HCT116 (cell line): Measurements from ENCODE around the gene FARP1. TPM values are rescaled to one million over a fixed set of nuclear protein-coding genes. Genes with fewer than 3 reads are reported as not detected.

ENCODE experiments used
- ATAC-seq: fragments of 200-7000 bp; cut with Tn5 transposase; 2 replicates; pipeline ENCODE4 v1.9.1; 2020; ENCODE audit warnings: mild to moderate bottlenecking, moderate library complexity
- BruUV-seq: library from RNA; stranded (reverse); fragments of 400-500 nt; replicated peaks from 2 replicates; lab custom pipeline; 2021; lab: Mats Ljungman, UMichigan
- CTCF ChIA-PET: fragments of 300-600 bp; sonication (Branson Sonifier 250); formaldehyde crosslinking; loops from one replicate; lab custom pipeline; 2021; ENCODE audit warnings: antibody characterized with exemption; lab: Charles Lee
- POLR2A ChIA-PET: fragments of 300-600, 350-600 bp; sonication (Branson Sonifier 250); formaldehyde crosslinking; loops from one replicate; lab custom pipeline; 2021; ENCODE audit warnings: antibody characterized with exemption; lab: Charles Lee
- RAD21 ChIA-PET, 2 experiments: fragments of 300-600 bp; sonication (Branson Sonifier 250); formaldehyde crosslinking; loops; one replicate each; lab custom pipeline; 2023; ENCODE audit warnings: low total read pairs in 2 of 2; ENCODE audit not compliant: uncharacterized antibody in 2 of 2, unreplicated experiment in 2 of 2, low non-redundant PET in 1 of 2; lab: Charles Lee
- DNase-seq: peaks from one replicate; pipeline ENCODE4 v3.0.0-alpha.2; 2010; ENCODE audit warnings: low read depth, low spot score
- H2AFZ ChIP-seq: fragments of 200-600 bp; shearing (Covaris generic), sonication (generic); 2 replicates; pipeline ENCODE4 v1.6.1; 2017; ENCODE audit warnings: low read depth, mixed run types, mixed read lengths, antibody characterized with exemption, low read length; ENCODE audit not compliant: poor library complexity, severe bottlenecking
- H3K27ac ChIP-seq: 2 replicates; pipeline ENCODE4 v1.5.1; 2012; ENCODE audit warnings: low read depth, low read length
- H3K27me3 ChIP-seq: fragments of 200-600 bp; sonication (generic); 2 replicates; pipeline ENCODE4 v1.6.1; 2016; ENCODE audit warnings: mixed run types, low read length, mixed read lengths; ENCODE audit not compliant: insufficient read depth
- H3K36me3 ChIP-seq, 2 experiments: fragments of 200-500 bp in 1 of 2; fragments of 200-600 bp in 1 of 2; sonication (Bioruptor generic) in 1 of 2; sonication (generic) in 1 of 2; 2 replicates each; pipeline versions ENCODE4 v1.5.1 to v1.6.1; 2014 to 2016; ENCODE audit warnings: low read length in 2 of 2, inconsistent platforms in 1 of 2, mixed read lengths in 1 of 2, mixed run types in 1 of 2; ENCODE audit not compliant: insufficient read depth in 2 of 2, control insufficient read depth in 1 of 2
- H3K4me1 ChIP-seq, 2 experiments: fragments of 200-600 bp in 1 of 2; sonication (generic) in 1 of 2; 2 replicates each; pipeline versions ENCODE4 v1.5.1 to v1.6.1; 2012 to 2017; ENCODE audit warnings: low read length in 2 of 2, inconsistent platforms in 1 of 2, mild to moderate bottlenecking in 1 of 2, mixed read lengths in 1 of 2, mixed run types in 1 of 2, moderate library complexity in 1 of 2; ENCODE audit not compliant: insufficient read depth in 2 of 2, control insufficient read depth in 1 of 2
- H3K4me2 ChIP-seq: fragments of 200-600 bp; sonication (generic); 2 replicates; pipeline ENCODE4 v1.6.1; 2017; ENCODE audit warnings: mixed run types, low read length, mixed read lengths
- H3K4me3 ChIP-seq, 2 experiments: fragments of 200-600 bp in 1 of 2; sonication (generic) in 1 of 2; replicated peaks in 1 of 2; 2 replicates each; pipeline ENCODE4 v1.5.1; 2011 to 2016; ENCODE audit warnings: low read length in 2 of 2, control low read depth in 1 of 2, low read depth in 1 of 2, mild to moderate bottlenecking in 1 of 2, mixed read lengths in 1 of 2, mixed run types in 1 of 2
- H3K79me2 ChIP-seq: fragments of 200-600 bp; sonication (generic); 2 replicates; pipeline ENCODE4 v1.6.1; 2017; ENCODE audit warnings: mild to moderate bottlenecking, mixed run types, low read length, moderate library complexity, mixed read lengths; ENCODE audit not compliant: insufficient read depth
- H3K9ac ChIP-seq: fragments of 200-600 bp; sonication (generic); 2 replicates; pipeline ENCODE4 v1.6.1; 2016; ENCODE audit warnings: low read length, mixed read lengths
- H3K9me2 ChIP-seq: fragments of 200-600 bp; sonication (generic), shearing (Covaris generic); 2 replicates; pipeline ENCODE4 v1.6.1; 2017; ENCODE audit warnings: mixed run types, mild to moderate bottlenecking, moderate library complexity; ENCODE audit not compliant: insufficient read depth
- H3K9me3 ChIP-seq, 2 experiments: fragments of 200-500 bp in 1 of 2; fragments of 200-600 bp in 1 of 2; sonication (Bioruptor generic) in 1 of 2; sonication (generic) in 1 of 2; 2 replicates each; pipeline ENCODE4 v1.6.1; 2014 to 2017; ENCODE audit warnings: low read length in 2 of 2, mixed read lengths in 2 of 2, inconsistent platforms in 1 of 2, low read depth in 1 of 2, mild to moderate bottlenecking in 1 of 2, mixed run types in 1 of 2, moderate library complexity in 1 of 2; ENCODE audit not compliant: control insufficient read depth in 1 of 2, insufficient read depth in 1 of 2
- H4K20me1 ChIP-seq: fragments of 200-600 bp; sonication (generic), shearing (Covaris generic); 2 replicates; pipeline ENCODE4 v1.6.1; 2017; ENCODE audit warnings: mixed run types, mild to moderate bottlenecking, moderate library complexity; ENCODE audit not compliant: insufficient read depth
- ATF3 ChIP-seq: IDR thresholded peaks from 2 replicates; pipeline ENCODE4 v1.6.1; 2012
- CBX3 ChIP-seq: IDR thresholded peaks from 2 replicates; pipeline ENCODE4 v1.6.1; 2012; ENCODE audit warnings: low read depth
- EGR1 ChIP-seq: IDR thresholded peaks from 2 replicates; pipeline ENCODE4 v1.6.1; 2012; ENCODE audit warnings: low read depth
- ELF1 ChIP-seq: IDR thresholded peaks from 2 replicates; pipeline ENCODE4 v1.6.1; 2012; ENCODE audit warnings: low read depth, borderline replicate concordance
- EZH2 ChIP-seq: fragments of 200-600 bp; sonication (generic); IDR thresholded peaks from 2 replicates; pipeline ENCODE4 v1.6.1; 2017; ENCODE audit warnings: antibody characterized with exemption, mixed run types
- EZH2phosphoT487 ChIP-seq: fragments of 200-600 bp; IDR thresholded peaks from 2 replicates; pipeline ENCODE4 v1.6.1; 2018; ENCODE audit warnings: antibody characterized with exemption, borderline replicate concordance
- FOSL1 ChIP-seq: IDR thresholded peaks from 2 replicates; pipeline ENCODE4 v1.6.1; 2012; ENCODE audit warnings: low read depth
- JUND ChIP-seq: IDR thresholded peaks from 2 replicates; pipeline ENCODE4 v1.6.1; 2012
- POLR2A ChIP-seq: IDR thresholded peaks from 2 replicates; pipeline ENCODE4 v1.7.0; 2011; ENCODE audit warnings: borderline replicate concordance; ENCODE audit not compliant: insufficient read depth, insufficient read length; ENCODE audit errors: extremely low read depth
- RAD21 ChIP-seq: IDR thresholded peaks from 2 replicates; pipeline ENCODE4 v1.6.1; 2012; ENCODE audit warnings: low read depth, mild to moderate bottlenecking
- SRF ChIP-seq: IDR thresholded peaks from 2 replicates; pipeline ENCODE4 v1.6.1; 2012; ENCODE audit warnings: low read depth
- TCF7L2 ChIP-seq: IDR thresholded peaks from 2 replicates; pipeline ENCODE4 v1.7.0; 2011; ENCODE audit warnings: borderline replicate concordance, inconsistent platforms; ENCODE audit not compliant: insufficient read depth, insufficient read length; ENCODE audit errors: extremely low read depth
- YY1 ChIP-seq: IDR thresholded peaks from 2 replicates; pipeline ENCODE4 v1.6.1; 2011; ENCODE audit warnings: low read length, low read depth, moderate library complexity, mild to moderate bottlenecking; ENCODE audit not compliant: insufficient replicate concordance; ENCODE audit errors: extremely low read depth
- ZFX ChIP-seq: fragments of 450-650 bp; IDR thresholded peaks from 2 replicates; pipeline ENCODE4 v1.6.1; 2017
- ZNF274 ChIP-seq: fragments of 200-500 bp; sonication (Bioruptor generic); IDR thresholded peaks from 2 replicates; pipeline ENCODE4 v1.6.1; 2014; ENCODE audit warnings: mild to moderate bottlenecking, low read depth, low read length, inconsistent platforms
- intact Hi-C: fragments of 100-400 bp; cut with micrococcal nuclease; formaldehyde crosslinking; loops from 2 replicates; pipeline ENCODE4 v1.10.0; 2022
- total RNA-seq: library from RNA; stranded (reverse); gene quantifications from one replicate; pipeline ENCODE4 v1.2.1, GENCODE V29; 2021; ENCODE audit not compliant: unreplicated experiment
- TF ChIP-seq, protein P1 (sequence below): IDR thresholded peaks from 2 replicates; pipeline ENCODE4 v1.6.1; 2012
- TF ChIP-seq, protein P2 (sequence below), 3 experiments: fragments of 200-600 bp in 1 of 3; sonication (generic) in 1 of 3; IDR thresholded peaks in 2 of 3; conservative IDR thresholded peaks in 1 of 3; 2 replicates each; pipeline ENCODE4 v1.5.1; 2012 to 2017; ENCODE audit warnings: low read depth in 2 of 3, low read length in 2 of 3, antibody characterized with exemption in 1 of 3, borderline replicate concordance in 1 of 3, control low read depth in 1 of 3, mild to moderate bottlenecking in 1 of 3, mixed read lengths in 1 of 3, mixed run types in 1 of 3, moderate library complexity in 1 of 3; ENCODE audit not compliant: insufficient read depth in 1 of 3
- TF ChIP-seq, protein P3 (sequence below): IDR thresholded peaks from 2 replicates; pipeline ENCODE4 v1.6.1; 2012; ENCODE audit warnings: low read depth
- TF ChIP-seq, protein P4 (sequence below): IDR thresholded peaks from 2 replicates; pipeline ENCODE4 v1.6.1; 2011; ENCODE audit warnings: mild to moderate bottlenecking, low read length, moderate library complexity; ENCODE audit not compliant: insufficient replicate concordance; ENCODE audit errors: extremely low read depth

FARP1 gene
- total RNA-seq, 1 experiment from 2014 or later: 30.5 TPM

- no peak for ATAC-seq
- CTCF ChIA-PET: no interaction called here
- no peaks in the 10 kb centered on the region for H3K27me3 ChIP-seq
- no peaks in the 10 kb centered on the region for H3K4me1 ChIP-seq
- RAD21 ChIA-PET: no interaction called here
- H3K4me3 ChIP-seq: no peak overlapping the region
- no peaks in the 10 kb centered on the region for H4K20me1 ChIP-seq
- no peak for DNase-seq
- no peak overlapping the region for H3K4me2 ChIP-seq
- H2AFZ ChIP-seq: no peak overlapping the region
- H3K9ac ChIP-seq: no peak overlapping the region
- BruUV-seq: no TSS peak
- H3K79me2 ChIP-seq: no peaks in the 10 kb centered on the region
- POLR2A ChIA-PET: no interaction called here
- no peak for TF ChIP-seq TCF7L2
- TF ChIP-seq SRF: no peak
- no peak for TF ChIP-seq ZFX
- TF ChIP-seq, protein P1, sequence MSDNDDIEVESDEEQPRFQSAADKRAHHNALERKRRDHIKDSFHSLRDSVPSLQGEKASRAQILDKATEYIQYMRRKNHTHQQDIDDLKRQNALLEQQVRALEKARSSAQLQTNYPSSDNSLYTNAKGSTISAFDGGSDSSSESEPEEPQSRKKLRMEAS: no peak
- no peak for TF ChIP-seq YY1
- TF ChIP-seq EGR1: no peak
- TF ChIP-seq ATF3: no peak
- no peak for TF ChIP-seq ELF1
- TF ChIP-seq, protein P2, sequence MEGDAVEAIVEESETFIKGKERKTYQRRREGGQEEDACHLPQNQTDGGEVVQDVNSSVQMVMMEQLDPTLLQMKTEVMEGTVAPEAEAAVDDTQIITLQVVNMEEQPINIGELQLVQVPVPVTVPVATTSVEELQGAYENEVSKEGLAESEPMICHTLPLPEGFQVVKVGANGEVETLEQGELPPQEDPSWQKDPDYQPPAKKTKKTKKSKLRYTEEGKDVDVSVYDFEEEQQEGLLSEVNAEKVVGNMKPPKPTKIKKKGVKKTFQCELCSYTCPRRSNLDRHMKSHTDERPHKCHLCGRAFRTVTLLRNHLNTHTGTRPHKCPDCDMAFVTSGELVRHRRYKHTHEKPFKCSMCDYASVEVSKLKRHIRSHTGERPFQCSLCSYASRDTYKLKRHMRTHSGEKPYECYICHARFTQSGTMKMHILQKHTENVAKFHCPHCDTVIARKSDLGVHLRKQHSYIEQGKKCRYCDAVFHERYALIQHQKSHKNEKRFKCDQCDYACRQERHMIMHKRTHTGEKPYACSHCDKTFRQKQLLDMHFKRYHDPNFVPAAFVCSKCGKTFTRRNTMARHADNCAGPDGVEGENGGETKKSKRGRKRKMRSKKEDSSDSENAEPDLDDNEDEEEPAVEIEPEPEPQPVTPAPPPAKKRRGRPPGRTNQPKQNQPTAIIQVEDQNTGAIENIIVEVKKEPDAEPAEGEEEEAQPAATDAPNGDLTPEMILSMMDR (IDR thresholded peaks at IDR 0.05 in 2 of 3, conservative IDR thresholded peaks at IDR 0.05 in 1 of 3; ENCODE audit: borderline replicate concordance in 1 of 3, insufficient read depth in 1 of 3, low read depth in 2 of 3, low read length in 2 of 3): no peak
- TF ChIP-seq, protein P3, sequence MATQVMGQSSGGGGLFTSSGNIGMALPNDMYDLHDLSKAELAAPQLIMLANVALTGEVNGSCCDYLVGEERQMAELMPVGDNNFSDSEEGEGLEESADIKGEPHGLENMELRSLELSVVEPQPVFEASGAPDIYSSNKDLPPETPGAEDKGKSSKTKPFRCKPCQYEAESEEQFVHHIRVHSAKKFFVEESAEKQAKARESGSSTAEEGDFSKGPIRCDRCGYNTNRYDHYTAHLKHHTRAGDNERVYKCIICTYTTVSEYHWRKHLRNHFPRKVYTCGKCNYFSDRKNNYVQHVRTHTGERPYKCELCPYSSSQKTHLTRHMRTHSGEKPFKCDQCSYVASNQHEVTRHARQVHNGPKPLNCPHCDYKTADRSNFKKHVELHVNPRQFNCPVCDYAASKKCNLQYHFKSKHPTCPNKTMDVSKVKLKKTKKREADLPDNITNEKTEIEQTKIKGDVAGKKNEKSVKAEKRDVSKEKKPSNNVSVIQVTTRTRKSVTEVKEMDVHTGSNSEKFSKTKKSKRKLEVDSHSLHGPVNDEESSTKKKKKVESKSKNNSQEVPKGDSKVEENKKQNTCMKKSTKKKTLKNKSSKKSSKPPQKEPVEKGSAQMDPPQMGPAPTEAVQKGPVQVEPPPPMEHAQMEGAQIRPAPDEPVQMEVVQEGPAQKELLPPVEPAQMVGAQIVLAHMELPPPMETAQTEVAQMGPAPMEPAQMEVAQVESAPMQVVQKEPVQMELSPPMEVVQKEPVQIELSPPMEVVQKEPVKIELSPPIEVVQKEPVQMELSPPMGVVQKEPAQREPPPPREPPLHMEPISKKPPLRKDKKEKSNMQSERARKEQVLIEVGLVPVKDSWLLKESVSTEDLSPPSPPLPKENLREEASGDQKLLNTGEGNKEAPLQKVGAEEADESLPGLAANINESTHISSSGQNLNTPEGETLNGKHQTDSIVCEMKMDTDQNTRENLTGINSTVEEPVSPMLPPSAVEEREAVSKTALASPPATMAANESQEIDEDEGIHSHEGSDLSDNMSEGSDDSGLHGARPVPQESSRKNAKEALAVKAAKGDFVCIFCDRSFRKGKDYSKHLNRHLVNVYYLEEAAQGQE: no peak
- no peak for TF ChIP-seq RAD21
- no peak for TF ChIP-seq ZNF274
- TF ChIP-seq JUND: no peak
- no peak for TF ChIP-seq CBX3
- TF ChIP-seq, protein P4, sequence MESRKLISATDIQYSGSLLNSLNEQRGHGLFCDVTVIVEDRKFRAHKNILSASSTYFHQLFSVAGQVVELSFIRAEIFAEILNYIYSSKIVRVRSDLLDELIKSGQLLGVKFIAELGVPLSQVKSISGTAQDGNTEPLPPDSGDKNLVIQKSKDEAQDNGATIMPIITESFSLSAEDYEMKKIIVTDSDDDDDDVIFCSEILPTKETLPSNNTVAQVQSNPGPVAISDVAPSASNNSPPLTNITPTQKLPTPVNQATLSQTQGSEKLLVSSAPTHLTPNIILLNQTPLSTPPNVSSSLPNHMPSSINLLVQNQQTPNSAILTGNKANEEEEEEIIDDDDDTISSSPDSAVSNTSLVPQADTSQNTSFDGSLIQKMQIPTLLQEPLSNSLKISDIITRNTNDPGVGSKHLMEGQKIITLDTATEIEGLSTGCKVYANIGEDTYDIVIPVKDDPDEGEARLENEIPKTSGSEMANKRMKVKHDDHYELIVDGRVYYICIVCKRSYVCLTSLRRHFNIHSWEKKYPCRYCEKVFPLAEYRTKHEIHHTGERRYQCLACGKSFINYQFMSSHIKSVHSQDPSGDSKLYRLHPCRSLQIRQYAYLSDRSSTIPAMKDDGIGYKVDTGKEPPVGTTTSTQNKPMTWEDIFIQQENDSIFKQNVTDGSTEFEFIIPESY: no peak
- TF ChIP-seq POLR2A: no peak
- no peak for TF ChIP-seq EZH2phosphoT487
- TF ChIP-seq FOSL1: no peak
- TF ChIP-seq EZH2: no peak
- H3K36me3 ChIP-seq: no peaks in the 10 kb centered on the region
- no peaks in the 10 kb centered on the region for H3K9me3 ChIP-seq
- H3K9me2 ChIP-seq: no peaks in the 10 kb centered on the region
- no peak overlapping the region for H3K27ac ChIP-seq
- intact Hi-C loops: no loop called here
Observed at GRCh38 chr13:98332222-98332621, 189.3 kb downstream of the FARP1 start.
